Nephron progenitor cell (in vitro differentiated cells): ENCODE measurements around the gene NRG3.

Source experiments
- DNase-seq: peaks from one replicate; pipeline ENCODE4 v3.0.0; 2021
- H3K27ac Mint-ChIP-seq: 2 replicates; pipeline ENCODE4 v1.8.0; 2021; ENCODE audit warnings: mild to moderate bottlenecking, moderate library complexity, mixed read lengths
- H3K27me3 Mint-ChIP-seq: 2 replicates; pipeline ENCODE4 v1.8.0; 2021; ENCODE audit warnings: mild to moderate bottlenecking, low read depth, mixed read lengths; ENCODE audit not compliant: poor library complexity
- H3K36me3 Mint-ChIP-seq: 2 replicates; pipeline ENCODE4 v1.8.0; 2021; ENCODE audit warnings: low read depth, mixed read lengths
- H3K4me1 Mint-ChIP-seq: 2 replicates; pipeline ENCODE4 v1.8.0; 2021; ENCODE audit warnings: mixed read lengths
- H3K4me3 Mint-ChIP-seq: 2 replicates; pipeline ENCODE4 v1.8.0; 2021; ENCODE audit warnings: mild to moderate bottlenecking, moderate library complexity, mixed read lengths
- H3K9me3 Mint-ChIP-seq: 2 replicates; pipeline ENCODE4 v1.8.0; 2021; ENCODE audit warnings: mild to moderate bottlenecking, moderate library complexity, mixed read lengths
- CTCF ChIP-seq: fragments of 200-600 bp; sonication (generic); IDR thresholded peaks from 2 replicates; pipeline ENCODE4 v1.5.0; 2021; ENCODE audit warnings: antibody characterized with exemption

NRG3 gene

GRCh38 chr10:82762641-82763040 lies 887.6 kb downstream of the NRG3 start:
- H3K4me1 Mint-ChIP-seq = peaks cover 39% of the 10 kb centered on the region

GRCh38 chr10:82768040-82768439 lies 893.0 kb downstream of the NRG3 start:
- TF ChIP-seq CTCF = no peak
- Mint-ChIP-seq H3K27ac (no peak overlapping the region), H3K4me1 (peaks cover 8% of the 10 kb centered on the region), H3K9me3 (peaks cover 18% of the 10 kb centered on the region), H3K27me3 (no peaks in the 10 kb centered on the region), H3K36me3 (peaks cover 5% of the 10 kb centered on the region), H3K4me3 (no peak overlapping the region)
- no peak for DNase-seq

More at GRCh38 chr10:82762641-82763040, 887.6 kb downstream of the NRG3 start:
- TF ChIP-seq CTCF = no peak
- DNase-seq = no peak
- Mint-ChIP-seq H3K27me3 (no peaks in the 10 kb centered on the region), H3K4me3 (no peak overlapping the region), H3K9me3 (peaks cover 26% of the 10 kb centered on the region), H3K36me3 (peaks cover 10% of the 10 kb centered on the region), H3K27ac (no peak overlapping the region)

GRCh38 chr10:82778908-82779307 lies 903.9 kb downstream of the NRG3 start:
- H3K27ac Mint-ChIP-seq = no peak overlapping the region
- no peak for TF ChIP-seq CTCF
- H3K9me3 Mint-ChIP-seq = peaks cover 46% of the 10 kb centered on the region
- H3K36me3 Mint-ChIP-seq = peaks cover 13% of the 10 kb centered on the region
- peaks cover 2% of the 10 kb centered on the region for H3K27me3 Mint-ChIP-seq
- no peak overlapping the region for H3K4me3 Mint-ChIP-seq
- peaks cover 5% of the 10 kb centered on the region for H3K4me1 Mint-ChIP-seq
- DNase-seq = no peak

- peaks cover 18% of the 10 kb centered on the region for H3K9me3 Mint-ChIP-seq
- H3K4me1 Mint-ChIP-seq = no peaks in the 10 kb centered on the region
- DNase-seq = no peak
- no peak overlapping the region for H3K27ac Mint-ChIP-seq
- TF ChIP-seq CTCF = peak; percentile 24
- peaks cover 4% of the 10 kb centered on the region for H3K27me3 Mint-ChIP-seq
- peaks cover 11% of the 10 kb centered on the region for H3K36me3 Mint-ChIP-seq
- no peak overlapping the region for H3K4me3 Mint-ChIP-seq
These were observed 921.5 kb downstream of the NRG3 start for GRCh38 chr10:82796510-82796909.

- H3K4me1 Mint-ChIP-seq = no peaks in the 10 kb centered on the region
- H3K4me3 Mint-ChIP-seq = no peak overlapping the region
- H3K36me3 Mint-ChIP-seq = no peaks in the 10 kb centered on the region
- no peak for TF ChIP-seq CTCF
- H3K9me3 Mint-ChIP-seq = no peaks in the 10 kb centered on the region
- no peak for DNase-seq
- H3K27ac Mint-ChIP-seq = no peak overlapping the region
- H3K27me3 Mint-ChIP-seq = no peaks in the 10 kb centered on the region
These were observed 926.3 kb downstream of the NRG3 start for GRCh38 chr10:82801289-82801688.

GRCh38 chr10:82811621-82812020 lies 936.6 kb downstream of the NRG3 start:
- DNase-seq = peak; percentile 20
- H3K27me3 Mint-ChIP-seq = no peaks in the 10 kb centered on the region
- H3K36me3 Mint-ChIP-seq = no peaks in the 10 kb centered on the region
- no peak overlapping the region for H3K4me3 Mint-ChIP-seq
- no peaks in the 10 kb centered on the region for H3K4me1 Mint-ChIP-seq
- H3K27ac Mint-ChIP-seq = no peak overlapping the region
- no peaks in the 10 kb centered on the region for H3K9me3 Mint-ChIP-seq
- peak; percentile 38 for TF ChIP-seq CTCF
